Gastroesophageal sphincter (tissue), 3 donors: ENCODE results near the gene S100A12.

Source experiments
- CTCF ChIP-seq, 4 experiments: fragments of 200-600 bp in 2 of 4; fragments of 450-650 bp in 2 of 4; sonication (generic) in 1 of 4; IDR thresholded peaks; one replicate each; pipeline ENCODE4 v1.5.1; 2017 to 2019; ENCODE audit warnings: antibody characterized with exemption in 4 of 4, mild to moderate bottlenecking in 2 of 4, moderate library complexity in 2 of 4
- POLR2A ChIP-seq, 2 donors: fragments of 450-650 bp; IDR thresholded peaks; one replicate each; pipeline ENCODE4 v1.6.1; 2017; ENCODE audit warnings: antibody characterized with exemption in 2 of 2, mild to moderate bottlenecking in 2 of 2, moderate library complexity in 1 of 2

GRCh38 chr1:153362187-153362775, 13.1 kb downstream of the S100A12 start:
- TF ChIP-seq CTCF (IDR thresholded peaks at IDR 0.05) (no peak), POLR2A (IDR thresholded peaks at IDR 0.05) (no peak)
